OCI-LY3 (cell line): ENCODE results near the gene HYCC1.

Experiments used
- H2AFZ ChIP-seq: fragments of 200-600, 300-600 bp; shearing (Covaris generic); 2 replicates; pipeline ENCODE4 v1.6.0; 2014; ENCODE audit warnings: antibody characterized with exemption, low read depth, low read length
- H3K27ac ChIP-seq: fragments of 200-600, 300-600 bp; sonication (generic); 2 replicates; pipeline ENCODE4 v1.5.1; 2014; ENCODE audit warnings: mild to moderate bottlenecking, low read length, moderate library complexity, mixed read lengths
- H3K27me3 ChIP-seq: fragments of 200-600, 300-600 bp; sonication (generic); 2 replicates; pipeline ENCODE4 v1.6.1; 2014; ENCODE audit warnings: low read depth, low read length, mixed read lengths
- H3K36me3 ChIP-seq: fragments of 200-600, 300-600 bp; sonication (generic); replicated peaks from 2 replicates; pipeline ENCODE3; 2014; ENCODE audit warnings: low read depth, low read length, mixed read lengths
- H3K4me1 ChIP-seq: fragments of 300-600, 200-600 bp; sonication (generic); 2 replicates; pipeline ENCODE4 v1.6.1; 2014; ENCODE audit warnings: low read length, mixed read lengths
- H3K4me2 ChIP-seq: fragments of 200-600, 300-600 bp; sonication (generic); 2 replicates; pipeline ENCODE4 v1.6.1; 2014; ENCODE audit warnings: low read length, mixed read lengths
- H3K4me3 ChIP-seq: fragments of 300-600, 200-600 bp; sonication (generic); 2 replicates; pipeline ENCODE4 v1.5.1; 2014; ENCODE audit warnings: antibody characterized with exemption, mild to moderate bottlenecking, low read length, moderate library complexity
- H3K79me2 ChIP-seq: fragments of 300-600, 200-600 bp; shearing (Covaris generic); 2 replicates; pipeline ENCODE4 v1.6.1; 2014; ENCODE audit warnings: mild to moderate bottlenecking, low read length, mixed read lengths
- H3K9ac ChIP-seq: fragments of 300-600, 200-600 bp; shearing (Covaris generic); 2 replicates; pipeline ENCODE4 v1.6.0; 2014; ENCODE audit warnings: mild to moderate bottlenecking, low read length, moderate library complexity
- H3K9me3 ChIP-seq: fragments of 200-600, 300-600 bp; shearing (Covaris generic); 2 replicates; pipeline ENCODE4 v1.6.1; 2014; ENCODE audit warnings: low read length, mixed read lengths; ENCODE audit not compliant: insufficient read depth
- H4K20me1 ChIP-seq: fragments of 200-600, 300-600 bp; sonication (generic); 2 replicates; pipeline ENCODE4 v1.6.1; 2016; ENCODE audit warnings: low read length, mixed read lengths; ENCODE audit not compliant: insufficient read depth
- EZH2phosphoT487 ChIP-seq: fragments of 200-600 bp; shearing (Covaris generic); IDR thresholded peaks from 2 replicates; pipeline ENCODE4 v1.6.1; 2018; ENCODE audit warnings: antibody characterized with exemption, mixed run types, low read depth
- TF ChIP-seq, protein P1 (sequence below): fragments of 200-600, 300-600 bp; sonication (generic); IDR thresholded peaks from 2 replicates; pipeline ENCODE4 v1.5.1; 2014; ENCODE audit warnings: antibody characterized with exemption, low read length, low read depth

HYCC1 gene

DNA sequence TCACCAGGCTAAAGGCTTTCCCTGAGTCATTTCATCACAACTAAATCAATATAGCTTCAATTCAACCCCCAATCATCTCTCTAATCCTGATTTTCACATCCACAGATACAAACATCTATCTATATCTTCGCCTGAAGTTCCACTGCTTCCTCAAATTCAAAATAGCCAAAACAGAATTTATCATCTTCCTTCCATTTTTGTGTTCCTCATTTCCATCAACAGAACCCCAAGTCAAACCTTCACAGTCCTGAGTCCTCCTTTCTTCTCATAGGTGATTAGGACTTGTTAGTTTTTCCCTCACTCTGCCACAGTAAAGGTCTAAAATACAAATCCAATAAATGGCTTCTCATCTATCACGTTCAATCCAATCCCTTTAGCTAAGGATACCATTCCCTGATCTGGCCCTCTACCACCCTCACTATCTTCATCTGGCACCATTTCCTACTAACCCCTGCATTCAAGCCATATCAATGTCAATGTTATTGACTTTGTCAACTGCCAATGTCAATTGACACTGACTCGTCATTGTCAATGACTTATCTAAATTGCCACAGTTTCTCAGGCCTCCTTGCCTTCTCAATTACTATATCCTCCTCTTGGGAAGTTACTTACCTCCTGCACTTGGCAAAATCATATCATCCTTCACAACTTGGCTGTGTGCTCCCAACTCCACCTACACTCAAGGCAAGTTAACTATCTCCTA, 2.6 kb downstream of the HYCC1 start:
- peak overlapping the region; percentile 12; the same call in 1 of the 2 replicates for H3K4me2 ChIP-seq
- peaks cover 32% of the 10 kb centered on the region for H3K4me1 ChIP-seq
- no peaks in the 10 kb centered on the region for H3K27me3 ChIP-seq
- peaks cover 11% of the 10 kb centered on the region; the same call in 1 of the 2 replicates for H4K20me1 ChIP-seq
- no peak overlapping the region for H2AFZ ChIP-seq
- no peak overlapping the region for H3K27ac ChIP-seq
- H3K9me3 ChIP-seq, result no peaks in the 10 kb centered on the region
- no peak overlapping the region for H3K4me3 ChIP-seq
- H3K36me3 ChIP-seq, result no peaks in the 10 kb centered on the region
- TF ChIP-seq, protein P1, sequence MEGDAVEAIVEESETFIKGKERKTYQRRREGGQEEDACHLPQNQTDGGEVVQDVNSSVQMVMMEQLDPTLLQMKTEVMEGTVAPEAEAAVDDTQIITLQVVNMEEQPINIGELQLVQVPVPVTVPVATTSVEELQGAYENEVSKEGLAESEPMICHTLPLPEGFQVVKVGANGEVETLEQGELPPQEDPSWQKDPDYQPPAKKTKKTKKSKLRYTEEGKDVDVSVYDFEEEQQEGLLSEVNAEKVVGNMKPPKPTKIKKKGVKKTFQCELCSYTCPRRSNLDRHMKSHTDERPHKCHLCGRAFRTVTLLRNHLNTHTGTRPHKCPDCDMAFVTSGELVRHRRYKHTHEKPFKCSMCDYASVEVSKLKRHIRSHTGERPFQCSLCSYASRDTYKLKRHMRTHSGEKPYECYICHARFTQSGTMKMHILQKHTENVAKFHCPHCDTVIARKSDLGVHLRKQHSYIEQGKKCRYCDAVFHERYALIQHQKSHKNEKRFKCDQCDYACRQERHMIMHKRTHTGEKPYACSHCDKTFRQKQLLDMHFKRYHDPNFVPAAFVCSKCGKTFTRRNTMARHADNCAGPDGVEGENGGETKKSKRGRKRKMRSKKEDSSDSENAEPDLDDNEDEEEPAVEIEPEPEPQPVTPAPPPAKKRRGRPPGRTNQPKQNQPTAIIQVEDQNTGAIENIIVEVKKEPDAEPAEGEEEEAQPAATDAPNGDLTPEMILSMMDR, result no peak
- TF ChIP-seq EZH2phosphoT487, result no peak
- no peak overlapping the region for H3K9ac ChIP-seq
- H3K79me2 ChIP-seq, result peaks cover 36% of the 10 kb centered on the region

DNA sequence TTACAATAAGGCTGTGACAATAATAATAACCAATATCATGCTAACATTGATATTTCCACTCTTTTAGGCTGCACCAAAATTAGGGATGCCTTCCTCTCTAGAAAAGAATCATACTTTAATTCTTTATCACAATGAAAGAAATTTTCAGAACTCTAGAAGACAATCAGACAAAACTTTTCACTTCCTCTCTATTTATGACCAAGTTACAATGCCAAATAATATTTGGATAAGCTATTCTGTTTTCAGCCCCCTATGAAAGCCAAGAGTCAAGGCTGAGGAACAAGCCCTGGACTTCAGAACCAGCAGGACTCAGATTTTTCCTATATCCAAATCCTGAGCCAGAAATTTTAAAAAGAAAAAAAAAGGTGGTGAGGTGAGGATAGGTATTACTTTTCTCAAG, 4.6 kb downstream of the HYCC1 start:
- H3K9me3 ChIP-seq, result no peaks in the 10 kb centered on the region

DNA sequence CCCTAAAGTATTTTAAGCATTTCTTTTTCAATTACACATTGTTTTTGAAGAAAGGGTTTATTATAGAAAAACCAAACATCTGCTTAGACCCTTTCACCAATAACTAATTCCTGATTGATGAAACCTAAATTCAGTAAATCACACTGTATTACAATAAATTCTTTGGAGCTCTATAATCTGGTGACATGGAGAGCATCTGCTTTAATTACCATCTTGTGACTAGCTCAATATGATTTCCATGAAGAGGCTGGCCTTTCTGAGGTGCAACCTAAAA, 9.7 kb downstream of the HYCC1 start:
- H3K79me2 ChIP-seq, result peaks cover 12% of the 10 kb centered on the region; the same call in 1 of the 2 replicates
- H3K9ac ChIP-seq, result no peak overlapping the region
- no peak overlapping the region for H3K27ac ChIP-seq
- H3K4me1 ChIP-seq, result peaks cover 1% of the 10 kb centered on the region
- no peak overlapping the region for H3K4me3 ChIP-seq
- H3K27me3 ChIP-seq, result no peaks in the 10 kb centered on the region
- H3K36me3 ChIP-seq, result no peaks in the 10 kb centered on the region
- H3K9me3 ChIP-seq, result no peaks in the 10 kb centered on the region
- no peak overlapping the region for H2AFZ ChIP-seq
- H3K4me2 ChIP-seq, result no peak overlapping the region
- TF ChIP-seq EZH2phosphoT487, result no peak
- TF ChIP-seq, protein P1, result no peak
- no peaks in the 10 kb centered on the region for H4K20me1 ChIP-seq

More for the DNA sequence above, 4.6 kb downstream of the HYCC1 start:
- Histone ChIP-seq H3K4me3 (no peak overlapping the region), H3K36me3 (no peaks in the 10 kb centered on the region), H4K20me1 (peaks cover 11% of the 10 kb centered on the region; the same call in 1 of the 2 replicates), H3K27ac (no peak overlapping the region), H3K4me2 (peak overlapping the region; percentile 35), H3K27me3 (no peaks in the 10 kb centered on the region), H3K9ac (no peak overlapping the region), H2AFZ (no peak overlapping the region), H3K79me2 (peaks cover 36% of the 10 kb centered on the region), H3K4me1 (peaks cover 28% of the 10 kb centered on the region)
- TF ChIP-seq EZH2phosphoT487, result no peak
- TF ChIP-seq, protein P1, result no peak

DNA sequence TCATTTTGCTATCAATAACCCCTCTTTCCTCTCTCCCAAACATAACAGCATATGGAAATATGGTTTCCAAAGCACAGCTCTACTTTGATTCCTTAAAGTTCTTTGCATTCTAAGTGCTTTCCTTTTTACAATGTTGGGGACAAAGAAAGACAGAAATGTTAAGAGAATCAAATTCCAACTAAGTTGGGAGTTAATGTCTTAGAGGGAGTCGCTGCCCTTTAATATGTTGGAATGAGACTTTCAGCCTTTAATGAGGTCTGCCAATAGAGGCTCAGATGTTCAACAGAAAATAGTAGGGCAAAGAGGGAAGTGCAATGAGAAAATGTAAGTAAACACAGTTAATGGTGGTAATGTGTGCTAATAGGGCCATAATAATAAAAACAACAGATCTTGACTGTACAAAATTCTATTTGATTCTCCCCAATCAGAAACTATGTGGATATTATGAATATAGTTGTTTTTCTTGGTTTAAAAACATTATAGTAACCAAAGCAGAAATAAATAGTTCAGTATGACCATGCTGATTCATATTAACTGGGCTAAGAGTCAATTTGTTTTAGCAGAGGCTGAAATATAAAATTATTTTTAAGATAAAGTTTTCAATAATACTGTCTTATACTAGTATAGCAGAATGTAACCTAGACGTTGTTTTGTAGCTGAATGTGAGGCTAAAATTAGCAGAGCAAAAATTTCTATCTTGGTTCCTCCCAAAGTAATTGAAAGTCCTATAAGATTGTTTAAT, 10.3 kb downstream of the HYCC1 start:
- Histone ChIP-seq H3K4me1 (no peaks in the 10 kb centered on the region), H3K4me3 (no peak overlapping the region), H2AFZ (no peak overlapping the region), H3K36me3 (no peaks in the 10 kb centered on the region), H3K27me3 (no peaks in the 10 kb centered on the region), H3K9me3 (no peaks in the 10 kb centered on the region), H3K9ac (no peak overlapping the region), H4K20me1 (no peaks in the 10 kb centered on the region), H3K4me2 (no peak overlapping the region), H3K27ac (no peak overlapping the region), H3K79me2 (peaks cover 12% of the 10 kb centered on the region; the same call in 1 of the 2 replicates)
- TF ChIP-seq, protein P1, result no peak
- no peak for TF ChIP-seq EZH2phosphoT487
